Activated T-cell treated with anti-CD3 and anti-CD28 coated beads, Interleukin-2, amount 50 U/mL, for 72 hours (primary cell): Measurements from ENCODE around the gene PLA2G4D. TPM values are rescaled to one million over a fixed set of nuclear protein-coding genes. Genes with fewer than 3 reads are reported as not detected.

ENCODE experiments used
- ATAC-seq, 2 donors: fragments of 150-1000 bp; cut with Tn5 transposase; replicated peaks in 1 of 2; 2 replicates each; pipeline ENCODE4 v1.10.0; 2021; ENCODE audit warnings: moderate library complexity in 2 of 2, mild to moderate bottlenecking in 1 of 2
- DNase-seq, 2 donors: peaks; one replicate each; pipeline ENCODE4 v3.0.0; 2021 to 2022; ENCODE audit warnings: mixed read lengths in 1 of 2
- H3K27ac Mint-ChIP-seq: one replicate; pipeline ENCODE4 v1.8.0; 2022; ENCODE audit warnings: mild to moderate bottlenecking, moderate library complexity, mixed read lengths
- H3K27me3 Mint-ChIP-seq: one replicate; pipeline ENCODE4 v1.8.0; 2022; ENCODE audit warnings: low read depth, mixed read lengths
- H3K36me3 Mint-ChIP-seq, 2 donors: one replicate each; pipeline ENCODE4 v1.8.0; 2022; ENCODE audit warnings: mixed read lengths in 2 of 2, mild to moderate bottlenecking in 1 of 2; ENCODE audit not compliant: insufficient read depth in 2 of 2
- H3K4me1 Mint-ChIP-seq: one replicate; pipeline ENCODE4 v1.8.0; 2022; ENCODE audit warnings: low read depth, mixed read lengths
- H3K4me3 Mint-ChIP-seq, 2 donors: one replicate each; pipeline ENCODE4 v1.8.0; 2022; ENCODE audit warnings: mild to moderate bottlenecking in 2 of 2, mixed read lengths in 2 of 2, moderate library complexity in 2 of 2
- H3K9me3 Mint-ChIP-seq, 2 donors: one replicate each; pipeline ENCODE4 v1.8.0; 2022; ENCODE audit warnings: mixed read lengths in 2 of 2
- total RNA-seq, 2 donors: library from RNA; stranded (reverse); gene quantifications; one replicate each; pipeline ENCODE4 v1.2.3, GENCODE V29; 2022

PLA2G4D gene
- total RNA-seq, 2 donors from 2014 or later: not detected

- no peak for DNase-seq
- H3K27me3 Mint-ChIP-seq: peaks cover 7% of the 10 kb centered on the region
- no peak overlapping the region for H3K27ac Mint-ChIP-seq
- no peak for ATAC-seq
- no peaks in the 10 kb centered on the region for H3K36me3 Mint-ChIP-seq
- no peak overlapping the region for H3K4me3 Mint-ChIP-seq
- no peaks in the 10 kb centered on the region for H3K9me3 Mint-ChIP-seq
- H3K4me1 Mint-ChIP-seq: no peaks in the 10 kb centered on the region
Observed at GRCh38 chr15:42024303-42024702, 70.1 kb downstream of the PLA2G4D start.

DNA sequence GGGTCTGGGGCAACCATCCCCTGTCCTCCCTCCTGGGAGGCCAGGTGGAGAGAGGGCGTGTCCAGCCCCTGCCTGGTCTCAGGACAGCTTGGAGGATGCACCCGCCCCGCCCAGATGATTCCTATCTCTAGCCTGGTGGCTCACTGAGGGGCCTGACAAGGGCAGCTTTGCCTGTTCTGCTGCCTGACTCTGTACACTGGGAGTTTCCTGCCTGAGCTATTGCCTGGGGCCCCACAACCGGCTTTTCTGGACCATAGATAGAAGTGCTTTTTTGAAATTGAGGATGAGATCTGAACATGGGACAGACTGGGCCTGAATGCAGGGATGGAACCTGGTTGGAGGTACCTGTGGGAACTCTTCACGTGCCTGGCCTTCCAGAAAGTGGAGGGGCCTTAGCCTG, 72.8 kb downstream of the PLA2G4D start:
- Mint-ChIP-seq H3K4me3 (no peak overlapping the region), H3K27ac (no peak overlapping the region), H3K9me3 (no peaks in the 10 kb centered on the region), H3K4me1 (no peaks in the 10 kb centered on the region), H3K27me3 (no peaks in the 10 kb centered on the region), H3K36me3 (no peaks in the 10 kb centered on the region)
- no peak for ATAC-seq
- no peak for DNase-seq

DNA sequence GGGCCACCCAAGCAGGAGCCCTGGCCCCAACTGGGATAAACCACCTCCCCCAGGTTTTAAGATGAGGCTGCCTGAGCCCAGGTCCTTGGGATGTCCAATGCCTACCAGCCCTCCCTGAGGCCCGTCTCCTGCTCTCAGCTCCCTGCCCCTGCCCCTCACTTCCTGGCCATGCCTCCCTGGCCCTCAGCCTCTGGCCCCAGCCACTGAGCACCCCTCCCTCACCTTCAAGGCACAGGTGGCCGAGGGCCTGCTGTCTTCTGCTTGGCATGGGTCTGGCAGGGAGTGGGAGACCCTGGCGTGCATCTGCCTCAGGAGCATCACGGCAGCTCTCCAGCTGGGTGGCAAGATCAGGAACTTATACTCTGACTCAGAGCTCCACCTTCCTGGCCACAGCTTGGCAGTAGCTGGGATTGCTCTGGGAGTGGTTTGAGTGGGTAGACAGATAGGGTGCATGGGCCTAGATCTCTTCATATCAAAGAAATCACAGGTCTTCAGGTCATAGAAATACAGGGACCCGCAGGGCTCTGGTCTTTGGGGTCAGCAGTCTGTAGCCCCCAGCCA, 73.6 kb downstream of the PLA2G4D start, which contains the start of gene PLA2G4E:
Gene PLA2G4E, minus strand, starts transcription at position 330 of the 561 bp plus-strand sequence. Its CDS starts 12 bp downstream, at position 318.
- DNase-seq: no peak
- Mint-ChIP-seq H3K9me3 (no peaks in the 10 kb centered on the region), H3K36me3 (no peaks in the 10 kb centered on the region), H3K27ac (no peak within 1 kb of the TSS), H3K4me3 (no peak within 1 kb of the TSS), H3K27me3 (no peaks in the 10 kb centered on the region), H3K4me1 (no peaks in the 10 kb centered on the region)
- no peak for ATAC-seq

DNA sequence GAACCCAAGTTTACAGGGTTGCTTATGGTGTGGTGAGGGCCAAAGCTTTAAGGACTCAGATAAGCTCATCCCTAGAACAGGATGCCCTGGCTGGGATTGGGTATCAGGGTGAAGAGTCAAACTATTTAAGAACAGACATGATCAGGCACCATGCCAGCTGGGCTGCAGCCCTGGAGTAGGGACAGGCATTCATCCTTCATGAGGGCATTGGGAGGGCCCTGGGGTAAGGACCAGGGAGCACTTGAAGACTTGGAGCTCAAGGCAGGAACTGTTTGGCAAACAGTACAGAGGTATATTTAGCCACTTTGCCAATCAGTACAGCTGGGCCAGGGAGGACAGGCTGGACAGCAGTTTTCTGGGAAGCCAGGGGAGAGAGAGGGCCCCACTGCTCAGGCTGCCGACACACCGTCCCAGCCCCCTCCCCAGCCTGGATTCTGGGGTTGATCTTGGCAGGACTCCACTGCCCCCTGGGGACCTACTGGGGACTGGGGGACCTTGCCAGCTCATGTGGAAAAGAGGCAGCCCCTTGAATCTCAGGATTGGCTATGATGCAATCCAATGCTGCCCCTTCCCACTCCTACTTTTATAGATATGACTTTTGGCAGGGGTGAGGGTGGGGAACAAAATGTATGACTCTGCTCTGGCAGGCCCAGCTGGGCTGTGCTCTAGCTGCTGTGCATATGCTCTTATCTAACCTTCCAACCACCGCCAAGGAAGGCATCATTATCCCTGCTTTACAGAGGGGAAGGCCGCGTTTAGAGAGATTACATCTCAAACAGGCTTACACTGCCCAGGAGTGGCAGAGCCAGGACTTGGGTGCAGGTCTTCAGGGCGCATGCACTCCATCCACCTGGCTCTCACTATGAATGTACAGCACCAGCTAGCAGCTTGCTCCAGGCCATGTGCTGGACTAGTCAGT, 75.8 kb downstream of the PLA2G4D start:
- ATAC-seq (no peak), DNase-seq (no peak)
- H3K4me3 Mint-ChIP-seq: no peak overlapping the region
- no peaks in the 10 kb centered on the region for H3K9me3 Mint-ChIP-seq
- no peaks in the 10 kb centered on the region for H3K4me1 Mint-ChIP-seq
- no peaks in the 10 kb centered on the region for H3K27me3 Mint-ChIP-seq
- H3K36me3 Mint-ChIP-seq: no peaks in the 10 kb centered on the region
- H3K27ac Mint-ChIP-seq: no peak overlapping the region

Other genes starting within 250 kb of the PLA2G4D start
- 1 to 10 TPM in 1 of 2 donors, under 1 TPM in 1; 0.41 to 1.7 TPM for gene SPTBN5, start 200.5 kb downstream of the PLA2G4D start, total RNA-seq
- gene EHD4, start 122.0 kb downstream of the PLA2G4D start, total RNA-seq: 10 to 100 TPM; 22.6 to 32.7 TPM
- gene PLA2G4E, start 73.5 kb downstream of the PLA2G4D start, total RNA-seq: not detected
- gene PLA2G4F, start 62.1 kb upstream of the PLA2G4D start, total RNA-seq: under 1 TPM in 1 of 2 donors, not detected in 1; 0.07 TPM
- gene VPS39, start 113.7 kb upstream of the PLA2G4D start, total RNA-seq: 10 to 100 TPM; 79.8 to 95.3 TPM
- gene GANC, start 178.6 kb upstream of the PLA2G4D start, total RNA-seq: 10 to 100 TPM; 27.3 to 34.1 TPM
- gene TMEM87A, start 178.9 kb upstream of the PLA2G4D start, total RNA-seq: 10 to 100 TPM; 40.6 to 42.5 TPM